GM12878 (cell line): ENCODE measurements around the gene SANBR. TPM values are rescaled to one million over a fixed set of nuclear protein-coding genes. Genes with fewer than 3 reads are reported as not detected.

Source experiments
- BACH1 ChIP-seq: fragments of 450-650 bp; IDR thresholded peaks from 2 replicates; pipeline ENCODE4 v1.6.1; 2017; ENCODE audit warnings: mild to moderate bottlenecking, borderline replicate concordance
- BHLHE40 ChIP-seq, 2 experiments: fragments of 450-650 bp in 1 of 2; IDR thresholded peaks; 2 replicates each; pipeline ENCODE4 v1.6.1; 2011 to 2017; ENCODE audit warnings: low read depth in 2 of 2, borderline replicate concordance in 1 of 2, improper control_type of control experiment in 1 of 2, low read length in 1 of 2, mild to moderate bottlenecking in 1 of 2
- BMI1 ChIP-seq: fragments of 450-650 bp; IDR thresholded peaks from 2 replicates; pipeline ENCODE4 v1.6.1; 2016; ENCODE audit warnings: mild to moderate bottlenecking, moderate library complexity, borderline replicate concordance
- BRCA1 ChIP-seq: IDR thresholded peaks from 2 replicates; pipeline ENCODE4 v1.6.1; 2011; ENCODE audit warnings: low read depth, low read length, improper control_type of control experiment
- CBX5 ChIP-seq: sonication (generic); IDR thresholded peaks from 2 replicates; pipeline ENCODE4 v1.6.1; 2016; ENCODE audit warnings: low read depth, moderate library complexity, mild to moderate bottlenecking, inconsistent platforms
- CEBPZ ChIP-seq: fragments of 150-350 bp; IDR thresholded peaks from 2 replicates; pipeline ENCODE4 v1.6.1; 2016; ENCODE audit warnings: low read depth, low read length
- CHD1 ChIP-seq: IDR thresholded peaks from 2 replicates; pipeline ENCODE4 v1.6.1; 2012; ENCODE audit warnings: low read depth, low read length, improper control_type of control experiment
- E2F4 ChIP-seq: IDR thresholded peaks from 2 replicates; pipeline ENCODE4 v1.6.1; 2012; ENCODE audit warnings: low read depth, low read length, improper control_type of control experiment
- FOS ChIP-seq: IDR thresholded peaks from 3 replicates; pipeline ENCODE4 v1.6.1; 2011; ENCODE audit warnings: borderline replicate concordance; ENCODE audit not compliant: insufficient read length; ENCODE audit errors: extremely low read depth
- GATAD2B ChIP-seq: fragments of 450-650 bp; conservative IDR thresholded peaks from 2 replicates; pipeline ENCODE4 v1.6.1; 2017; ENCODE audit warnings: low read depth, mild to moderate bottlenecking, moderate library complexity
- IKZF1 ChIP-seq: fragments of 450-650 bp; conservative IDR thresholded peaks from 2 replicates; pipeline ENCODE4 v1.6.1; 2017; ENCODE audit warnings: antibody characterized with exemption, mild to moderate bottlenecking
- NFYB ChIP-seq: IDR thresholded peaks from 2 replicates; pipeline ENCODE4 v1.6.1; 2011; ENCODE audit warnings: low read depth, mild to moderate bottlenecking, low read length, improper control_type of control experiment, moderate library complexity; ENCODE audit not compliant: insufficient read depth
- NKRF ChIP-seq: fragments of 450-650 bp; conservative IDR thresholded peaks from 2 replicates; pipeline ENCODE4 v1.6.1; 2017; ENCODE audit warnings: mild to moderate bottlenecking, moderate library complexity
- NR2C1 ChIP-seq: fragments of 450-650 bp; IDR thresholded peaks from 2 replicates; pipeline ENCODE4 v1.6.1; 2017; ENCODE audit warnings: antibody characterized with exemption, mild to moderate bottlenecking, moderate library complexity
- NR2F1 ChIP-seq: fragments of 450-650 bp; conservative IDR thresholded peaks from 2 replicates; pipeline ENCODE4 v1.6.1; 2017; ENCODE audit warnings: mild to moderate bottlenecking
- POLR2AphosphoS5 ChIP-seq: IDR thresholded peaks from 2 replicates; pipeline ENCODE4 v1.6.1; 2011; ENCODE audit warnings: mild to moderate bottlenecking, low read length, inconsistent platforms
- SMARCA5 ChIP-seq: fragments of 450-650 bp; IDR thresholded peaks from 2 replicates; pipeline ENCODE4 v1.6.1; 2017; ENCODE audit warnings: mild to moderate bottlenecking
- SMC3 ChIP-seq: IDR thresholded peaks from 2 replicates; pipeline ENCODE4 v1.6.1; 2011; ENCODE audit warnings: low read length, improper control_type of control experiment, borderline replicate concordance
- YBX1 ChIP-seq: fragments of 450-650 bp; IDR thresholded peaks from 2 replicates; pipeline ENCODE4 v1.6.1; 2016; ENCODE audit warnings: antibody characterized with exemption
- YY1 ChIP-seq: IDR thresholded peaks from 2 replicates; pipeline ENCODE4 v1.6.1; 2011; ENCODE audit warnings: low read depth, mild to moderate bottlenecking, low read length
- ZBED1 ChIP-seq: IDR thresholded peaks from 2 replicates; pipeline ENCODE4 v1.6.1; 2016; ENCODE audit warnings: borderline replicate concordance
- ZNF207 ChIP-seq: fragments of 450-650 bp; IDR thresholded peaks from 2 replicates; pipeline ENCODE4 v1.6.1; 2014; ENCODE audit warnings: antibody characterized with exemption, mild to moderate bottlenecking, borderline replicate concordance
- ZNF274 ChIP-seq: IDR thresholded peaks from one replicate; pipeline ENCODE4 v1.8.0; 2011; ENCODE audit not compliant: insufficient read length, insufficient read depth
- ZNF384 ChIP-seq: IDR thresholded peaks from 2 replicates; pipeline ENCODE4 v1.6.1; 2012; ENCODE audit warnings: low read depth, mild to moderate bottlenecking, low read length, improper control_type of control experiment, borderline replicate concordance
- ZSCAN29 ChIP-seq: fragments of 450-650 bp; IDR thresholded peaks from 2 replicates; pipeline ENCODE4 v1.6.1; 2017; ENCODE audit warnings: mild to moderate bottlenecking, moderate library complexity
- polyA plus RNA-seq, 11 experiments: library from polyadenylated mRNA; depleted of rRNA in 4 of 11; unstranded in 6 of 11; stranded (reverse) in 5 of 11; fragments of >200 nt; fragmentation: Nextera tagmentation in 4 of 11; fragmentation: Illumina TruSeq in 1 of 11; extraction: Ambion mirVana in 4 of 11; extraction: Trizol in 1 of 11; gene quantifications; 1 replicate in 1 of 11; 2 replicates in 10 of 11; pipeline versions ENCODE4 v1.2.1 to v1.2.3, GENCODE V29; 2011 to 2016; ENCODE audit warnings: inconsistent platforms in 2 of 11, missing spikeins in 2 of 11, low read depth in 1 of 11
- total RNA-seq, 4 experiments: library from RNA; depleted of rRNA in 3 of 4; stranded (reverse); fragments of >200 nt in 3 of 4; fragmentation: Illumina TruSeq in 1 of 4; extraction: Trizol in 1 of 4; gene quantifications; 2 replicates each; pipeline versions ENCODE4 v1.2.1 to v1.2.3, GENCODE V29; 2013 to 2021

The SANBR gene
- total and polyA plus RNA-seq, 10 of the 15 experiments (the other 5 are each of a cell fraction or from before 2014, with no cell fraction given), result 2.2 to 11.0 (median 7.0) TPM

GRCh38 chr2:61065714-61066709, at the start of gene SANBR (continued):
- peak; percentile 63; the same call in 1 of the 2 replicates for TF ChIP-seq ZSCAN29
- no peak for TF ChIP-seq ZNF384
- TF ChIP-seq NFYB, result peak; percentile 96
- no peak for TF ChIP-seq ZNF207
- peak; percentile 52; the same call in 1 of the 2 replicates for TF ChIP-seq NKRF
- TF ChIP-seq CEBPZ, result no peak
- TF ChIP-seq CHD1, result no peak
- TF ChIP-seq ZNF274, result no peak
- 0 out of 2 replicates have a peak, but pooled peaks have one; percentile 39 for TF ChIP-seq CBX5
- TF ChIP-seq BRCA1, result no peak
- TF ChIP-seq GATAD2B, result peak; percentile 98
- TF ChIP-seq FOS, result peak; percentile 48
- peak; percentile 92 for TF ChIP-seq IKZF1
- TF ChIP-seq ZBED1, result no peak
- TF ChIP-seq SMARCA5, result 0 out of 2 replicates have a peak, but pooled peaks have one; percentile 33
- TF ChIP-seq POLR2AphosphoS5, result no peak
- TF ChIP-seq BHLHE40 (IDR thresholded peaks at IDR 0.05; ENCODE audit: borderline replicate concordance in 1 of 2, low read depth in 2 of 2, low read length in 1 of 2), result peak; percentile 8 to 81; a peak in 2 of 4 replicates
- peak; percentile 52 for TF ChIP-seq NR2F1
- TF ChIP-seq E2F4, result peak; percentile 31; the same call in 1 of the 2 replicates
- peak; percentile 6; the same call in 1 of the 2 replicates for TF ChIP-seq YY1
- TF ChIP-seq BACH1, result peak; percentile 63; the same call in 1 of the 2 replicates
- peak; percentile 5; the same call in 1 of the 2 replicates for TF ChIP-seq NR2C1
- TF ChIP-seq BMI1, result no peak
- TF ChIP-seq YBX1, result no peak
- no peak for TF ChIP-seq SMC3
